ENCODE measurements around the gene CALU.

CALU gene

DNA sequence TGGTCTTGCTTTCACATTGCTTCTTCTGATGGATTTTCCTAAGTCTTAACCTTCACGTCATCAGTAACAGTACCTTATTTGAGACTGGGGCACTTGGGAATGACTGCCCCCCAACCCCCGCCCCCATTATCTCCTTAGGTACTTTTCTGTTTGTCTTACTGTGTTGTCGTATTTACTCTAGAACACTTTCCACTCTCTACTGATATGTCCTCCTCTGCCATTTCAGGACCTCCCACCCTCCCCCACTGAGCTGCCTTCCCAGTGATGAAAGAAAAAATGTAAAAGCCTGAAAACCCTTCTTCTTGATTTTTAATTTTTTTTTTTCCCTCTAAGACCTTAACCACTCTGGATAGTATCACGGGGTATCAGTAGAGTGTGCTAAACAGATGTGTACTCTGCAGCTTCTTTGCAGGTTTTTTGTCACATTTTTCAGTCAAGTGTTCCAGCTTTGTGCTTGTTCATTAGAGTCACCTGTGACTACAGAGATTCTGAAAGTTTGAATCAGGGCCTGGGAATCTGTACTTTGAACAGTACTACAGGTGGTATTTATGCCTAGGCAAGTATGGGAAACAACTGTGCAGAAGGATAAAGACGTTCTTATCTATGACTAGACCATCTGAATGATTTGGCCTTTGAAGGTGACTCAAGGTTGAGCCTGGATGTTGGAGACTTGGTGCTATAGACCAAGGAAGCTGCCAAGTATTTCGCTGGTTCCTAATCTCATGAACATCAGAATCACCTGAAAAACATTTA, 8.3 kb downstream of the CALU start:
- no peak for DNase-seq (ENCODE audit: low read depth in 2 of 2)

DNA sequence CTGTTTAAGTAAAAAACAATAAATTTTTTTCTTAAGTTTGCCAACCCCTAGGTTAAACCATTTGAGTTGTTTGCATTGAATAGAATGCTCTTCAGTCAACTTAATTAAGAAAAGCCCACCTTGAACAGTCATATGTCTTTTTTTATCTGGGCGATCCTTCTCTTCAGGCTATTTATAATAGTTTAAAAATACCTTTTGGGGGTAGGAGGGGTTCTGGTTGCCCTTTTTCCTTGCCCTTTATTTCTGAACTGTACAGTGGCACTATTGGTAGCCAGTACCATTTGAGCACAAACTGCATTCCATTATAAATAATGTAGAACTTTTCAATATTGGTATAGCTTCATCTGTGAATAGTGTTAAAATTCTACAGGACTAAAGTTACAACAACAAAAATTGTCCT, 13.1 kb downstream of the CALU start:
- no peak for DNase-seq (ENCODE audit: low read depth in 2 of 2)

DNA sequence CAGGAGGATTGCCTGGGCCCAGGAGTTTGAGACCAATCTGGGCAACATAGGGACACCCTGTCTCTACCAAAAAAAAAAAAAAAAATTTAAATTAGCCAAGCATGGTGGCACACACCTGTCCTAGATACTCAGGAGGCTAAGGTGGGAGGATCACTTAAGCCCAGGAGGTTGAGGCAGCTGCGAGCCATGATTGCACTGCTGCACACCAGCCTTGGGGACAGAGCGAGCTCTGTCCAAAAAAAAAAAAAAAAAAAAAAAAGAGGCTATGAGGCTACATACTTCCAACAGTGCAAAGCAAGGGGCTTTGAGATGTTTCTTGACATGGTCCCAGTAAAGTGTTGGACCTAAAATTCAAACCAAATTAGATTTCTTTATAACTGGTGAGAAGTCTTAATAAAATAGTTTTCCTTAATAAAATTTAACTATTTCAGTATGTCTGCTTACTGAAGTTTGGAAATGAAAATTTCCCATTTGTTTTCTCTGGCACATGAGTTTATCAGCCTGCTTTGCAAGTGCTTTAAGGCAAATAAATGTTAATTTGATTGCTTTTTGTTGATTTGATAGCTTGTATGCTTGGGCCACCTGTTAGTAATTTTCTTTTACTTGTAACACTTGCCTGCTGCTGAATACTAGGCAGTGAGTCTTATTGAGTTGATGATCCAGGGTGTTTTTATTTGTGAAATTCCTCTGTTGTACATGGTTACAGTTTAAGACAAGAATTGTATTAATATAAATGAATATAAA, 16.1 kb downstream of the CALU start:
- DNase-seq (ENCODE audit: low read depth in 2 of 2) = no peak

DNA sequence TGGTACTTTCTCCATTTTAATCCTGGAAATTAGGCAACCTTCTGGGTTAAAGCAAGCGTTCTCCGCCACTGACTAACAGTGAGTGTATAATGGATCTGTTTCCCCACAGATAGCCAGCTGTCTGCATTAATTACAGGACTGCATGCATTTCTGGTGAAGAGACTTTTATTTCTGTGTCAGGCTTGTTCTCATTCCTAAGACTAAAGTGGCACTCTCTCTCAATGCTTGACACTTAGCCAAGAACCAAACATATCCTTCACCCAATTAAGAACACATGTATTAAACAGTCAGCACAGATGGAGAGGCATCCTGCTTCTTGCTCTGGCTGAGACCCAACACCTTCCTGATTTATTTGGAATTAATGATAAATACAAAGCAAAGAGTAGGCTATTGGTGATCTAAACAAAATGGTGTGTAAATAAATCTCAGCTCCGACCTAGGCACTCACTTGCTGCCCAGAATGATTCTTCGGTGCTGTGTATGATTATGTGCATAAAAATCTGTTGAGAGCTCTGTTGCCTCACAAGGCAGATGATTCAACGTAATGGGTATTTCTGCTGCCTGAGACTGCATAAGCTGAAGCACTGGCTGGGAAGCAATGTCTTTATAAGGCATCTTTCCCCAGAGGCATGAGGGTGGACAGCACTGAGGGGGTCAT, 16.8 kb downstream of the CALU start:
- DNase-seq (ENCODE audit: low read depth in 2 of 2) = no peak

DNA sequence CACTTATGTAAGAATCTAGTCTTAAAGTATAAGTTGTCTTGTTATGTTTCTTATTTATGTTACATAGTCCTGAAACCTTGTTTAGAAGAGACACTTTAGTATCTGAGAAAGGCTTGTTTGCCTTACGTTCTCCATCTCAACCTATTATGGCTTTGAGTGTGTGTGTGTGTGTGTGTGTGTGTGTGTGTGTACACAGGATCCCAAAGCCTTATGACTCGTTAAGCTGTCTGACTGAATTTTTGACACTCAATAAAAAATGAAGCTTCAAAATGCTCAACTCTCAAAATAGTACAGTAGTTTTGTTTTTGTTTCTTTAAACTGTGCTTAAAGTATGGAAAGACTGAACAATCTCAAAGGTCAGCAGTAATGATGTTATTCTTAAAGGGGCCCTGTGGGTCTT, 18.0 kb downstream of the CALU start:
- DNase-seq (ENCODE audit: low read depth in 2 of 2) = no peak

DNA sequence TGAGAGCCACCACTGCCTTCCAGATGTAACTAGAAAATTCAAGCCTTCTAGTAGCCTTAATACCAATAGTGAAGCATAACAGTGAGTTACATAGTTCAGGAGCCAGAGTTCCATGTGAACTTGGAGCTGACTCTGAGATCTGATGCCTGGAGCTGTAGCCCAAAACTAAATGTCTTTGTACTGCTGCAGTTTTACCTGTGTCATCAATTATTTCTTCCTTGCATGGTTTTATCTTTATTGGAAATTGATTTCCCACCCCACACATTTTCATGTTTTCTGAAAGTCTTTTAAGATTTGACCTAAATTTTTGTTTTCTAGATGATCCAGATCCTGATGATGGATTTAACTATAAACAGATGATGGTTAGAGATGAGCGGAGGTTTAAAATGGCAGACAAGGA, 19.4 kb downstream of the CALU start:
- DNase-seq (ENCODE audit: low read depth in 2 of 2) = no peak

DNA sequence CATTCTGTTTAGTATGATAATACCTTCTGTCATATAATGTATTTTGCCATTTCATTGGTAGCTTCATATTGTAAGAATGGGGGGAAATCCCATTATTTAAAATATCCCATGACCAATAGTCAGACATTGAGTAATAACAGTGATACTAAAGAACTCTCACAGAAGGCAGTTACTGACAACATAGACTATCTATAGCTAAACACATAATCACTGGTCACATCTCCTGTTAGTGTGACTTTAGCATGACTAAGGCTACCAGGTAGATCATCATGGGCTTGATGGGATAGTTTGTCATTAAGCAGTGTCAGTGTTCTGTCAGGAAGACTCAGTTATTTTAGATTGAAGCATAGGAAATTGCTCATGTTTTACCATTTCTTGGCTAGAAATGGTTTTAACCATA, 20.1 kb downstream of the CALU start:
- no peak for DNase-seq (ENCODE audit: low read depth in 2 of 2)

DNA sequence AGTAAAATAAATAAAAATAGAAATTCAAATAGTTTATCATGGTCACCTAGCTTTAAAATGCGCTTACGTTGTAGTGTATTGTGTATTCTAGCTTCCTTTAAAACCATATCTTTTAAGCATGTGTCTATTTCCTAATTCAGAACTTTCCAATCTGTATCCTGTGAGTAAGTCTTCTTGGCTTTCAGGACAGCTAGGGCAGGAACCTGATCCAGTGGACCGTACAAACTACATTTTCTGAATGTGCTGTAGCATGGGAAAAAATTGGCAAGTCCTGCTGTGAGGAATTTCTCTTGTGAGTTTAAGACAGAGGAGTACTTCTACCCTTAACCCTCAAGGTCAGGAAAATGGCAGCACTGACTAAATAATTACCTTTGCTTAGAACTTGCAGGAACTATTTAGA, 24.4 kb downstream of the CALU start:
- no peak for DNase-seq (ENCODE audit: low read depth in 2 of 2)

DNA sequence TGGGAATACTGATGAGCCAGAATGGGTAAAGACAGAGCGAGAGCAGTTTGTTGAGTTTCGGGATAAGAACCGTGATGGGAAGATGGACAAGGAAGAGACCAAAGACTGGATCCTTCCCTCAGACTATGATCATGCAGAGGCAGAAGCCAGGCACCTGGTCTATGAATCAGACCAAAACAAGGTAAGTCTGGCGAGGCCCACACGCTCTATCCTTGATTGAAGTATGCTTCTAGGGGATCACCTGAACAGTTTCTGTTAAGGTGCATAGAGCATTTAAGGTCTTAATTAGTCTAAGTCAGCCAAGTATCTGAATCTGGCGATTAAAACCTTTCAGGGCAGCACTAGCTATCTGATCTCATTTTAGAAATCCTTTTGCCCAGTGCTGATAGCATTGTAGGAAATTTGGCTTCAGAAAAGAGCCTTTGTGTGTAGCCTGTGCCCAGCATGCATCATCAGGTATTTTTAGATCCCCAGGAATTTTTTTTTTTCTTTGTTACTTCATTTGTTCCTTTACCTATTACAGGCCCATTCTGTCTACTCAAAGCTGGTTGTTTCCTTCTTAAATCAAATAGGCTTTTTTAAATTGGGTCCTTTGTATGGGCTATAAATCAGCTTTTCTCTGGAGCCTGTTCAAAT, 28.4 kb downstream of the CALU start:
- no peak for DNase-seq (ENCODE audit: low read depth in 2 of 2)

DNA sequence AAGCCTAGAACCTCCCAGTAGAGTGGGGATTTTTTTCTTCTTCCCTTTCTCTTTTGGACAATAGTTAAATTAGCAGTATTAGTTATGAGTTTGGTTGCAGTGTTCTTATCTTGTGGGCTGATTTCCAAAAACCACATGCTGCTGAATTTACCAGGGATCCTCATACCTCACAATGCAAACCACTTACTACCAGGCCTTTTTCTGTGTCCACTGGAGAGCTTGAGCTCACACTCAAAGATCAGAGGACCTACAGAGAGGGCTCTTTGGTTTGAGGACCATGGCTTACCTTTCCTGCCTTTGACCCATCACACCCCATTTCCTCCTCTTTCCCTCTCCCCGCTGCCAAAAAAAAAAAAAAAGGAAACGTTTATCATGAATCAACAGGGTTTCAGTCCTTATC, 31.1 kb downstream of the CALU start:
- DNase-seq (ENCODE audit: low read depth in 2 of 2) = no peak

DNA sequence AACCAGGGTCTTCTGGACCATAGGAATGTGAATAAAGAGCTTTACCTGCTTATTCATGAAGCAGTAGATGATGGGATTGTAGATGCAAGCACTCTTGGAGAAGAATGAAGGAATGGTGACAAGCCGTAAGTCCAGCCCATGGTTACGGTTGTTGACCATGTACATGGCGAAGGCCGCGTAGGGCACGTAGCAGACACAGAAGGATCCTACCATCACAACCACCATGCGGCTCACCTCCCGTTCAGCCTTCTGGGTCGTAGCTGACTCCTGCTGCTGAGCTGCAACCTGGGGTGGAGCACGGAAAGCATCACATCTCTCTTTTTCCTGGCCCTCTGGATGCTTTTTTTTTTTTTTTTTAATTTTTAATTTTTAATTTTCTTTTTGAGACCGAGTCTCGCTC, 34.4 kb downstream of the CALU start:
- DNase-seq (ENCODE audit: low read depth in 2 of 2) = no peak

DNA sequence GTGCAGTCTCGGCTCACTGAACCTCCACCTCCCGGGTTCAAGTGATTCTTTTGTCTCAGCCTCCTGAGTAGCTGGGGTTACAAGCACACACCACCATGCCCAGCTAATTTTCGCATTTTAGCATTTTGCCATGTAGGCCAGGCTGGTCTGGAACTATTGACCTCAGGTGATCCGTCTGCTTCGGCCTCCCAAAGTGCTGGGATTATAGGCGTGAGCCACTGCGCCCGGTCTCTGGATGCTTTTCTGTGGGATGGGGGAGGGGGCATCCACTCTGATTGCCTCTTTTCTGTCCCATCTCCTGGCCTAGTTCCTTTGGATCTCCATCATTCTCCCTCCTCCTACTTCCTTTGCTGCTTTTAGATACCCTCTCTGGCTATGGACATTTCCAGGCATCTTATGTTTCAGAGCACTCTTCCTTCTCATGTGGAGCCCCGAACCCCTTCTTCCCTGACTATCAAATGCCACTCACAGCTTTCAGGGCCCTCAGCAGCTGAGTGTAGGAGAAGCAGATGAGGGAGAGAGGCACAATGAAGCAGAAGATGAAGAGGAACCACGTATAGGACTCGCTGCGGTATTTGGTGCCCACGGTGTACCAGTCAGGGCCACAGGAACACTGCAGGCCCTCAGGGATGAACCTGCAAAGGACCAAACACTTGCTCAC, 35.0 kb downstream of the CALU start:
- no peak for DNase-seq (ENCODE audit: low read depth in 2 of 2)

DNA sequence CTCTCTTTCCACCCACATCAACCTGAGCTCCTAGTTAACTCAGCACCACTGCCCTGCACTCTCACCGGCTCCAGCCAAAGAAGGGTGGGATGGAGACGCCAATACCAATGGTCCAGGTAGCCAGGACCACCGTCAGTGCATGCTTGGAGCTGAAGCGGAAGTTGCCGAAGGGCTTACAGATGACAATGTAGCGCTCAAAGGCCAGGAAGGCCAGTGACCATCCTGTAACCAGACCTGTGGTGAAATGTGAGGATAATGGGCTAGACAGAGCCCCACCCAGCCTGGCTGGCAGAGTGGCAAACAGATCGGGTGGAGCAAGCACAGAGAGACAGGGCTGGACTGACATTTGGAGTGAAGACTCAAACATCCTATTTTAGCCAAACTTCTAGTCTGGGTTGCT, 35.8 kb downstream of the CALU start:
- no peak for DNase-seq (ENCODE audit: low read depth in 2 of 2)

DNA sequence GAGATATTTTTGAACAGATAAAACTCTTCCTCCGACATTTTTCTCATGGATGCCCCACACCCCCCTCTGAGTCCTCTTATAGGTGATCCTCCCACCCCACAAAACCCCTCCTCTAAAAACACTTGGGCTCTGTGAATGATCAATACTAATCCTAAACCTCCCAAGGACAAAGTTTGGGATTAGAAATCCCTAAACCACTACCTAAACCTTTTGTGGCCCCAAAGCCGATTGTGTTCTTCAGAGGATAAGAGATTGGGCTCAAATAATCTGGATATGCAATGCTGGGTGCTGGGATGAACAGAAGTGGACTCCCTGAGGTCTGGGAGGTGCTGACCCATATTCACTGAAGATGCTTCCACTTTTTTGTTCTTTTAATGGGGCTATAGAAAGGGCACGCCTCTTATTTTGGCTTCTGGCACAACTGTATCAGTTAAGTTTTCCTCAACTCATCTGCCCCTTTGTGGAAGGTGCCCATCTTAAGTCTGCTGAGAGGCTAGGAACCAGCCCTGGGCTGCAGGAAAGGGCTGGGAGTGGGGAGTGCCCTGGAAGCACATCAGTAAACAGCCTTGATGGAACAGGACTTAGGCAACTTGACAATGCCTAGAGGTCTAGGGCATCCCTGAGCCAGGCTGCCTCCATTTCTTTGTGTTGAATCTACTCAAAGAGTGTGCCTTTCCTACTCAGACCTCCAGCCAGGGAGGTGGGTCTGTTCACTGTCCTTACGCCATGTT, 36.8 kb downstream of the CALU start, which contains the start of gene OPN1SW:
Gene OPN1SW, minus strand, starts transcription at position 51 of the 731 bp plus-strand sequence. Its CDS starts 13 bp downstream, at position 38.
- no peak for DNase-seq (ENCODE audit: low read depth in 2 of 2)

DNA sequence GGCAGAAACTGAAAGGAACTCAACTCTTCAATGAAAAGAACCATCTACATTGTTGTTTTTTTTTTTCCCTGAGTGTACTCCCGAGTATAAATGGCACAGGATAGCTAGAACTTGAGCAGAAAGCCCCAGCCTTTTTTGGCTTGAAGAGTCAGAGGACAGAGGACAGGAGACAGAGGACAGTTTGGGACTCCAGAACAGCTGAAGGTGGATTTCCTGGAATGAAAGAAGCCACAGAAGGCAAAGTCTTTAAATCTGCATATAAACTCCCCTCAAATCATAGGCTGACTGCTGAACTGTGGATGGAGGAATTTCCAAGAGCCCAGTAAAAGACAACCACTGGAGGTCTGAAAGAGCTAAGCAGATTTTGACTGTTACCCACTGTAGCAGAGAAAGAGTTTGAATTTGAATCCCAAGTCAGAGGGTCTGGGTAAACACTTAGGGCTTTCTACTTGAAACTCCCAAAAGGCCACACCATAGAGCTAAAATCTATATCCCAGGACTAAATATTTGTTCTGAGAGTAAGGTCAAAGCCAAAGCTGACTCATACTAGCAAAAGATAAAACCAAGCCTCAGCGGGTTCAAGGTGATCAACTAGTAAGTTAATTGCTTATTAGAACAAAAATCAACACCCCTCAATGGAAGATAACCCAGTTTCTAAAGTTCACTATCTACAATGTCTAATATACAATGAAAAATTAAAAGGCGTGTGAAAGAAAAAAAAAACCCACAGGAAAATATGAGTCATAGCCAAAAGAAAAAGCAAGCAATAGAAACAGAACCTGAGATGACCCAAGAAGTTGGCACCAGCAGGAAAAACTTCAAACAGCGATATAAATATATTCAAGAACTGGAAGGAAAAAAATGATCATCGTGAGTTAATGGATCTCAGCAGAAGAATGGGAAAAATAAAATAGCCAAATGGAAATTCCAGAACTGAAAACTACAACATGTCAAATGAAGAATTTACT, 38.3 kb downstream of the CALU start:
- DNase-seq (ENCODE audit: low read depth in 2 of 2) = no peak

DNA sequence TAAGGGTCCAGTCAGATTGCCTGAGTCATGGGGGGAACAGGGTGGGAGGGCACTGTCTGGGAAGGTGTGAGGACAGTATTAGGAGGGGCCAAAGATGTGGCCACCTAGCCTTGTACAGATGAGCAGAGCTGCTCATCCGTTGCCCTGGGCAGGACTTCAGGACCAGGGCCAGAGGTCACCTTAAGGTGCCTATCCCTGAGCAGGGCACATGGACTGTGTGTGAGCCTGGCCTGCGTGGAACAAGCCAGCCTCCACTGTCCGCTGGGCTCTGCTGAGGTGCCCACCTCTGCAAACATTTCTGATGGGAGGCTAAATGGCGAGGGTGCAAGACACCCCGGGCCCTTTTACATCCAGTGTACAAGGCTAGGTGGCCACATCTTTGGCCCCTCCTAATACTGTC, 39.8 kb downstream of the CALU start:
- no peak for DNase-seq (ENCODE audit: low read depth in 2 of 2)

DNA sequence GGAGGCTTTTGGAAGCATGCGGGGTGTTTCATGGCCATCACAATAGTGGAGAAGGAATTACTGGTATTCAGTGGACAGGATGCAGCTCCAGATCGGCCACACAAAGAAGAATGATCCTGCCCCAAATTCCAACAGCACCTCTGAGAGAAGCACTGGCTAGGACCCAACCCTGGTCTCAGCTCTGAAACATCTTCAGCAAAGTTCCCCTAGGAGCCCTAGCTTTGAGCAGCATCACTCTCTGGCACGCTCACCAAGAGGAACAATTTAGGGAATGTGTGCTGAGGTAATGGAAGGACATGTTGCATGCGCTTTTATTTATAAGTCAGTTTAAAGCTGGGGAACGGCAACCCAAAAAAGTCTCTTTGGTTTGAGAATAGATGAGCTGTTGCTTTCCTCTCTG, 42.0 kb downstream of the CALU start:
- DNase-seq (ENCODE audit: low read depth in 2 of 2) = no peak

DNA sequence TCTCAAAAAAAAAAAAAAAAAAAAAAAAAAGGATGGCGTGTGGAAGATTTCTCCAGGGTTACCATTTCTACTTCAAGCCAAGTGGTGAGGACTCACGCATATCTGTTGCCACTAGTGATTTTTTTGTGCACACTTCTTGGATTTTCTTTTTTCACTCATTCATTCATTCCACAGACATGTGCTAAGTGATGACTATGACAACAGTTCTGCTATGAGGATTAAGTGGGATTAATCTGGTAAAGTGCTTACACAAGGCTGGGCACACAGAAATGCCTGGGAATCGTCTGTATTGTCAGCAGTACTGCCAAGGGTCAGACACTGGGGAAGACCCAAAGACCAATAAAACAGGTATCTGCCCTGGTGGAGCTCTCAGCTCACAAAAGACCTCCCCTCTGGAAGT, 42.7 kb downstream of the CALU start:
- no peak for DNase-seq (ENCODE audit: low read depth in 2 of 2)

DNA sequence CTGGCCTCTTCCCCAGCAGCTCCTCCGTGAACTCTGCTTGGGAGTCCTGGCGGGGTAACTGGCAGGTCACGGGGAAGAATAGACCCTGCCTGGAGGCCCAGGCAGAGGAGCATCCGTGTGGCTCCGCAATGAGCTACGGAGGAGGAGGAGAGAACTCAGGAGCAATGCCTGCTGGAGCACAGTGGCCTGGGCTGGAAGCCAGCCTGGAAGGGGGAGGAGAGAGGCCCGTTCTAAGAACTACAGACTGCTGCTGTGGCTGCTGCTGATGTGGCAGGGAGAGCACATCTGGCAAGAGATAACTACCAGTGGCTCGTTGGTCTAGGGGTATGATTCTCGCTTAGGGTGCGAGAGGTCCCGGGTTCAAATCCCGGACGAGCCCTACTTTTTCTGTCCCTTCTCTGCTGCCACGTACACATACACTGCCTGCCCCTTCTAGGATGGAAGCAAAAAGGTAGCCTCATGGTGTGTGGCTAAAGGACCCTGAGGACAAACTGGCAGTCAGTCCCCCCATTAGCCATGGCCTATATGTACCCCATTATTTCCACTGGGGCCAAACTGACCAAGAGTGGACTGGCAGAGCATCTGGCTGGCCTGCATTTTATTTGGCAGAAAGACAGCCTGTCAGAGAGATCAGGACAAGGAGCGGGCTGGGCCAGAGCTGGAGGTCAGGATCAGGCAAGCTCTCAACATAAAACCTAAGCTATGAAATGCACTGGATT, 44.1 kb downstream of the CALU start:
- DNase-seq (ENCODE audit: low read depth in 2 of 2) = no peak

All from stimulated activated CD4-positive, alpha-beta T cell treated with anti-CD3 and anti-CD28 coated beads, Interleukin-1b, Interleukin-23, amount 100 ng/mL, for 1 hour (primary cell).